Stimulated activated CD8-positive, alpha-beta memory T cell treated with anti-CD3 and anti-CD28 coated beads, Interleukin-2, amount 100 ng/mL, for 1 hour (primary cell): ENCODE results near the gene COL17A1.

ENCODE experiments used
- DNase-seq, 2 donors: peaks; one replicate each; pipeline ENCODE4 v3.0.0-alpha.2; 2020; ENCODE audit warnings: low read depth in 2 of 2

Gene COL17A1

DNA sequence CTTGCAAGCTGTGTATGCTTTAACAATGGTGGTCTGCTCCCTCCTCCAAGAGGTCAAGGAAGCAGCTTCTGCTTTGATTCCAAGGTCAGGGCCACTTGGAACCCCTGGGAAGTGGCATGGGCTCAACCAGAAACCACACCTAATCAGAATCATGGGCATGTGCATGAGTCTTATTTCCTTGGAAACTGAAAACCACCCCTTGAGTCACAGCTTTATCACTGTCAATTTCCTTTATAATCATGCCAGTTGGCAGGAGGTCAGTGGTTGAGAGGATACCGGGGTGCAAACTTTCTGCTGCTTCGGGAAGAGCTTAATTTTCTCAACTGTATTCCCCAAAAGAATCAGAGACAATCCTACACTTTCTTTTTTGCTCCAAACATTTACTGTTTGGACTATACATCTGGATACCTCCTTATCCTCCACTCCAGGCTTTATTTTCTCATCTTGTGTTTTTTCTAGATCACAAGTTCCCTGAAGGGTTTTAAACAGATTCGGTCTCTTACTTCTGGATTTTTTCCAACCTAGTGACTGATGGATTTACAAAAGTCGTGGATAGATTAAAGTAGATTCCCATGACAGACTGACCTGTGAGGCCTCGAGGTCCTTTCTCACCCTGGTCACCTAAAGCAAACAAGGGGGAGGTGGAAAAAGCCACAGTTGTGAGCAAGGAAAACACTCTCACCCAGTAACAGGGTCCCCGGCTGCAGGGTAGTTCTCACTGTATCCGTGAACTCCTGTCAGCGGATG is 36.0 kb downstream of the COL17A1 start:
- no peak for DNase-seq

DNA sequence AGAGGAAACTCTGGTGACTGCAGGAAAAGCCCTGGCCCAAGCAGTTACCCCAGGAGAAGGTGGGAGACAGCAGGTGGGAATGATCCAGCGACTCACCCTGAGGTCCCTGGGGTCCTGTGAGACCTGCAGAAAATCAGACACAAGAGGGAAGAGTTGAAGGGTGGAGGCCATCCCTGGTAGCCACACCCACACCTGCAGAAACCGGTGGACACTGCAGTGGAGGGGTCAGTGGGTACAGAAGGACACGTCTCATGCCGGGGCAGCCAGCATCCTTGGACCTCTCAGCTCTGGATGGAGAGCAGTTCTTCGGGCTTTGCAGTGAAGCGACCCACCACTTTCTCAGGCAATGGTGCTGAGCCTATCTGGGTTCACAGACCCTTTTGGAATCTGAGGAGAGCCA is 39.0 kb downstream of the COL17A1 start:
- no peak for DNase-seq

DNA sequence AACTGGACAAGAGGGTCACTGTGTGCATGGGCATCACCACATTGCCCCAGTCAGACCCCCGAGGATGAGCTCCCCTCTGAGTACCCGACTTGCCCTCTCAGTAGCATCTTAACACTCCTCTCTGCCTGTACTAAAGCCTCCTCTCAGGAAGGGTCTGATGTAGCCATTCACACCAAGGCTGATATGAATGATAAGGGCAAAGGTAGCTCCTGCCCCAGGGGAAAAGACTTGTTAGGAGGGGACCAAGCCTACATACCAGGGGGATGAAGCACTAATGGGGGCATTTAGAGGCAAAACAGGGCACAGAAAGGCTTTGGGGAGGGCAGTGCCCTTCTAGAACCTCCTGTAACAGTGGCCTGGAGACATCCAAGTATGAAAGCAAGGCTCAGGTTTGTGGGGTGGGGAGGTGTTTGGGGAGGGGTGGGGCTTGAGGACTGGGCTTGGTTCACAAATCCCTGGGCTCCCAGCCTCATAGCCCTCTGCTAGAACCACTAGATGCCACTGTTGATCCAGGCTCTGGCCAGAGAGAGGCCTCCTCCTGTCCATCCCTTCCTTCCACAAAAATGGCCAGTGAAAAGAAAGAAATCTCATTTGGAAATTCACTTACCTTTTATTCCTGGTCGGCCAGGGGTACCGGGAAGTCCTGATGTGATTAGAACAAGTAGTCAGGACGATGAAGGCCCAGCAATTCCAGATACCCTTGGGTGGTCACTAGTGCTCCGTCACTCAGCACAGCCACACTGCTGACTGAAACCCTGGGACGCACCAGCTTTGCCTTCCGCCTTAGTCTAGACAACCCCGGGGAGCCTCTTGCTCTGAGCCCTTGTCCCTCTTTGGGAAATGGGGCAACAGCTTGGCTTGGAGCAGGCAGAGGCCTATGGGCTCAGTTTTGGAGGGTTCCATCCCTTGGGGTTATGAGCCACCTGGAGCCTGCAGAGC is 40.3 kb downstream of the COL17A1 start:
- no peak for DNase-seq

DNA sequence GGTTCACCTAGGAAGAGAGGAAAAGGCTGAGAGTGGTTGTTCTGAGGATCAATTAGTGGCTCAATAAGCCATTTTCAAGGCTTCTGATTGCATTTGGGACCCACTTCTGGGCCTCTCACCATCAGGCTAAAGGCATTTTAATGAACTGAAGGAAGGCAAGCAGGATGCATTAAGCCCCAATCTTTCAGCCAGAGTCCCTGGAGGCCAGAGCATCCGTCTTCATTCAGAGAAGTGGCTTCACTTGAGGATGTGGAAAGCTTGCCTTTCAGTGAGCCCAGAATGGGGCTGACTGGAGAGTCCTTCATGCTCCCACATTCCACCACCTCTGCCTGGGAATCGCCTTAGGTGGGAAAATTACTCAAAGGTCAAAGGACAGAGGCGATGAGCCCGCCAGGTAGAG is 41.8 kb downstream of the COL17A1 start:
- no peak for DNase-seq

DNA sequence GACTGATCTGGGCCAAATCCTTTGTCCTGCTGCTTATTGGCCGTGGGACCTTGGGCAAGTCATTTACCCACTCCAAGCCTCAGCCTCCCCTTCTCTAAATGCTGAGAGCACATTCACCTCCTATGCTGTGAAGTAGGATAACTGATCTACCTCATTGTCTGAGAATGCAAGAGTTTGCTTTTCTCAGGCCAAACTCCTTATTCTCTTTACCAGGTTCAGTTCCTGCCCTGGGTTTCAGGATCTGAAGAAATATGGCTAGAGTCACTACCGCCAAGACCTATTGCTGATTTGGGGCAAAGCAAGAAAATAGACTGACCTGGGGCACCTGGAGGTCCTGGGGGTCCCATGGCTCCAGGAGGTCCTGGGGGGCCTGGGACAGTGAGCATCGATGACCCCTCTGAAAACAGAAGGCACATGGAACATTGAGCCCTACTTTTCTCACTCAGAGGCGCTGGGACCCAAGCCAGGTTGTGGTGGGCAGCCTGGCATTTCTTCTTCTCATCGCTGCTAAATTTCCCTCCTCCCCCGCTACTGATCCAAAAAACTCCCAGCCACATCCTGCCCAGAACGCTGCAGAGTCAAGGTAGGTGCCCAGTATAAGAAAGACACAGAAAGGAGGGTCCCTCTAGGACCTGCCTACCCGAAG is 42.4 kb downstream of the COL17A1 start:
- no peak for DNase-seq

DNA sequence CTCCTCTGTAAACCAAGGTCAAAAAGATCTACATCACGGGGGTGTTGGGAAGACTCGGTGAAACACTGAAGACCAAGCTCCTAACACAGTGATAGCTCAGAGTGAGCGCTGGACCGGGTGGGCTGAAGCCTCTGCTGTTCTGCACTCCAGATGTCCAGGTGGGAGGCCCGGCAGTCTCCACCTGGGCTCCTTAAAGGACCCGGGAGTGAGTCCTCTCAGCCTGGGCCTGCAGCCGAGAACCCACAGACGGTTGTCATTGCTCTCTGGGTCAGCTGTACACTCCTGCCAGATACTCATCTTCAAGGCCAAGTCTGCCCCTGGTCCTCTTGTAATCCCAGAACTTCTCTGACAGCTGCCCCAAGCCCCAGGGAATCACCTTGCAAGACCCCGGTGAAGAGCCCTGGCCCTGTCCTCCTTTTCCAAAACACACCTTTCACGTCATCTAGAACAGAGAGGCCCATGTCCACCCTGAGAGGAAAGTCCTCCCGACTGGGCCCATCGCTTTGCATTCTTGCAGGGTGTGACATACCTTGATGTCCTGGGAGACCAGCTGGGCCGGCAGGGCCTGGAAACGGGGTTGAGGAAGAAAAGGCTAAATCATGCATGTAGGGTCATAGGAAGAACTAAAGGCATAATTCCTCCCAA is 43.7 kb downstream of the COL17A1 start:
- no peak for DNase-seq

DNA sequence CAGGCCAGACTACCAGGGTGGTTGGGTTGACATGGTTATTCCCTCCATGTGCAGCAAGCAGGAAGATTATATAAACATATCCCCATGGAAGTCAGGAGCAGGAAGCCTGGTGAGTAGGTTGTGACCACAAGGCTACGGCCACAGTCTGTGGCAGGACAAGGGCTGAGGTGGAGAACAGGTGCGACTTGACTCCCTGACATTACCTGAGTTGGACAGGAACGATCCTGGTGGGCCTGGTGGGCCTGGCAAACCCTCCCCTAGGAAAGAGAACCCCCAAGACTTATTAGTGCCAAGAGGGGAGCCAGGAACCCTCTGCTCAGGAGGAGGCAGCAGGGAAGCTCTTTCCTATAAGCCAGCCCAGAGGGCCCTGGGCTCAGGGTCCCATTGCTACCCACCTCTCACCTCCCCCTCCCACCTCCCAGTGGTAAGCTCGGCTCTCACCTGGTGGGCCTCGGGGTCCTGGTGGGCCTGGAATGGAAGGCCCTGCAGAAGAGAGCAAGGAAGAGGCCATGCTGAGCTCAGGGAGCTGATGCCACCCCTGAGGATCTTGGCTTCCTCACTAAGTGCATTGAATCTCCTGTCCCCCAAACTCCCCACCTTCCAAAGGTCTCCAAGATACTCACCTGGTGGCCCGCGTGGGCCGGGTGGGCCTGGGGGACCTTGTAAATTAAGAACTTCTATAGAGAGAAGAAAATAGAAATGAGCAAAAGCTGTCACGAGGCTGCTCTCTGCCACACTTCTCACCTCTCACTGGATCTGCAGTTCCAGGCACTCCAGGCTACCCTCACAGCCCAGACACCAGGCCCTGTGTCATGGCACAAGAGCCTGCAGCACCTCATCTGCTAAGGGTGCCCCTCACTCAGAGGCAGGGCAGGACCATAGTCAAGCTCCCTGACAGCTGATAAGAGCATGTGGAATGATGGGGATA is 44.6 kb downstream of the COL17A1 start:
- no peak for DNase-seq

DNA sequence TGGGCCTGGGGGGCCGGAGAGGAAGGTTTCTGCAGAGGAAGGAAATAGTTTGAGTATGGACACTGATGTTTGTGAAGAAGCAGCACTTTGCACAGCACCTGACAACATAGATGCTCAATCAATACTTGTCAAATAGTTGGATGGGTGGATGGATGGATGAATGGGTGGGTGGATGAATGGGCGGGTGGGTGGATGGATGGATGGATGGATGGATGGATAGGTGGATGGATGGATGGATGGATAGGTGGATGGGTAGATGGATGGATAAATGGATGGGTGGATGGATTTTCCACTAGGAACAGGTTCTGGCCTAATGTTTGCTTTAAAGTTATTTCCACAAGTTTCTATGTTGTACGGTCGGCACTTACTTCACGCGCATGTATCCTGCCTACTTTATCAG is 45.3 kb downstream of the COL17A1 start:
- no peak for DNase-seq

DNA sequence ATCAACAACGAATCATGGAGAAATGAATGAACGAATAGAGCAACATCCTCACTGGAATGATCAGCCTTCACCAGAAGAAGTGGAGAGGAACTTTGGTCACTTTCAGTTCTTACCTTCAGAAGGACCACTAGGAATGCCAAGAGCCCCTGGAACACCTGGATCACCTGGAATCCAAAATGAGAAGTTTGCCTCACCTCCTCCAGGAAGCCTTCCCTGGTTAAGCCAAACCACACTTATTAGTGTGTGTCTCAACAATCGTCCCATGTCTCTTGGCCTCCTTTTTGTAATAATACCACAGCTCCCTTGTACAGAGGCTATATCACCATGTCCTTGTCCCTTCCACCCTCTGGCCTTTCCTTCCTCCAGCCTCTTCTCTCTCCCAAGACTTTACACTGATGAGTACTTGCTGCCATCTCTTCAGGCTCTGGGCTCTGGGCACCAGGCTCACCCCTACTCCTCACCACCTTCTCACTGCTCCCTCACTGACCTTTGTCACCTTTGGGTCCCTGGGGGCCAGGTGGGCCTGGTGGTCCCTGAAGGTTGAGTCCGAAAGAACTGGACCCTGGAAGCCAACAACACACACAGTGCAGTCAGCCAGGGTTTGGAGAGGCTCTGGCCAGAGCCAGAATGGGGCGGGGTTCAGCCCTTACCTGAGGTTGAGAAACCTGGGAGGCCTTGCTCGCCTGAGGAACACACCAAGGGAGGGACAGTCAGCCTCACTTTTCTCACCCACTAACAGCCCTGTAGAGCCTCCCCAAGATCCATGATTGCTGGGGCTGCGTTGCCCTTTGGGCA is 46.5 kb downstream of the COL17A1 start:
- no peak for DNase-seq

DNA sequence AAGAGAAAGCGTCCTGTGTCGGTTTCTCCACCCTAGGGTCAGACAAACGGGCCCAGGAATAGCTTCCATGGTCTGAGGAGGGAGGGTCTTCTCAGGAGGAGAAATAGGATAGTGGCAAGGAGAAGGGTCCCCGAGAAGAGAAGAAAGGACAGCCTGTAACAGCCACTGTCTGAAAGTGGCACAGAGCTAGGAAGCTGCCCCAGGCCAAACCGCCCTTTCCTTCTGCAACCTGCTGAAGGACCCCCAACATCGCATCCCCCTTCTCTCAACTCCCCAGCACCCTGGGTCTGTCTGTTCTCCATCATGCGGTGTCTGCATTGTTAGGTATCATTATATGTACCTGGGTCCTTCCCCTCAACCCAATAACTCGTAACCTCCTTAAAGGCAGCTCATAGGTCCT is 47.1 kb downstream of the COL17A1 start:
- DNase-seq, result no peak

DNA sequence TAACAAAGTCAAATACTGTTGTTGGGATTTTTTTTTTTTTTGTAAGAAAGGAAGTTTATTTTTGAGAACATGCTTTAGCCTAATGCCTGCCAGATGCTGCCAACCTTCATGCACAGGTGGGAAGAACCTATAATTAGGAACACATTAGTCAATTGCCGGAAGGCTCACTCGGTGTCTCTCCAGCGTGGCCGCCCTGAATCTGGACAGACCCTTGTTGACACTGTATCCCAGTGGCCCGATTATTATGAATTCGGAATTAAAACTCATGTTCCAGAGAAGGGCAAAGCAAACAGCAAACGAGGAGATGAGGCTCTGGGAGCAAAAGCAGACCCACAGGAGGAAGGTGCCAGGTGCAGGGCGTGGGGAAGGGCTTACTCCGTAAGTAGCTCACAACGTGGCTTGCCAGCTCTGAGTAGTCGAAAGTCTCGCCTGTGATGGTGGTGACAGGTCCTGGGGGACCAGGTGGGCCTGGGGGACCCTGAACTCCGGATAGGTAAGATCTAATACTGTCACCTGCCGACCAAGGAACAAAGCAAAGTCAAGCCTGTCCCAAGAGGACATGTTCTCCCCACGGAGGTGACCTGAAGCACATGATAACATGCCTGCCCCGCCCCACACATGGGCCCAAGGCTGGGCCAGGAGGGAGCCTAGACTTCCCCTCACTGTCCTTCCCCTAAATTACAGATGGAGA is 48.3 kb downstream of the COL17A1 start:
- DNase-seq, result no peak

DNA sequence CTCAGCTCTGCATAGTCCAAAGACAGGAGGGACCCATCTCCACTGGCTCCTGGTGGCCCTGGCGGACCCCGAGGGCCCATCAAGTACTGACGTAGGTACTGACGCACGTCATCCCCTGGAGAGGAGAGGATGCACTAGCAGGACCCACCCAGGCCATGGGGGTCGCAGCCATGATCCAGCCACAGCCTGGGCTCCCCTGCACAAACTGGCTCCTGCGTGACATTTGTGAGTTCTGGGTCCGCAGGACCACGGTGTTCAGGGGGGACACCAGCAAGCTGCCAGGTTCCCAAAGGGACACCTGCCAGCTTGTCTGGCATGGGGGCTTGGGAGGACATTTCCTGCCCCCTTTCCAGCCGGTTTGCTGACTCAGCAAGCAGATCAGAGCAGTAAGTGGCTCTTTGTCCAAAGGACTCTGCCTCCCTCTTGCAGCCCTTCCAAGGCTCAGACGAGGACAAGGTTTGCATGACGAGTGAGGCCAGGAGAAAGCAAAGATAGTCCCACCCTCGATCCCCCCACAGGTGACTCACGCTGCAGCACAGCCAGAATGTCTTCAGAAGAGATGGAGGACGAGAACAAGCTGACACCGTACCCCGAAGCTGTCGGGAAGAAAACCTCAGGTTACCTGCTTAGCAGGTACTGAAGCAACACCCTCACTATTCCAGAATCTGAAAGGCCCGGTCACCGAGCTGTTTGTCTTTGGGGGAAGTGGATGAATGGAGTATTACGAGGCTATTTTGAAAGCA is 49.0 kb downstream of the COL17A1 start:
- no peak for DNase-seq

DNA sequence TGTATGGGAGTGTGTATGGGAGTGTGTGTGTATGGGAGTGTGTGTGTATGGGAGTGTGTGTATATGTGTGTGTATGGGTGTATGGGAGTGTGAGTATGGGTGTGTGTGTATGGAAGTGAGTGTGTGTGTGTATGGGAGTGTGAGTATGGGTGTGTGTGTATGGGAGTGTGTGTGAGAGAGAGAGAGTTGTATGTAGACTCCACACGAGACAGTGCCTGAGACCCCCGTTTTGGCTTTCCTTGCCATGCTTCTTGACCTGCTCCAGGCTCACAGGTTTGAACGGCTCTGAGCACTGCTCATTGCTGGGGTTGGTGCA is 49.7 kb downstream of the COL17A1 start:
- no peak for DNase-seq

DNA sequence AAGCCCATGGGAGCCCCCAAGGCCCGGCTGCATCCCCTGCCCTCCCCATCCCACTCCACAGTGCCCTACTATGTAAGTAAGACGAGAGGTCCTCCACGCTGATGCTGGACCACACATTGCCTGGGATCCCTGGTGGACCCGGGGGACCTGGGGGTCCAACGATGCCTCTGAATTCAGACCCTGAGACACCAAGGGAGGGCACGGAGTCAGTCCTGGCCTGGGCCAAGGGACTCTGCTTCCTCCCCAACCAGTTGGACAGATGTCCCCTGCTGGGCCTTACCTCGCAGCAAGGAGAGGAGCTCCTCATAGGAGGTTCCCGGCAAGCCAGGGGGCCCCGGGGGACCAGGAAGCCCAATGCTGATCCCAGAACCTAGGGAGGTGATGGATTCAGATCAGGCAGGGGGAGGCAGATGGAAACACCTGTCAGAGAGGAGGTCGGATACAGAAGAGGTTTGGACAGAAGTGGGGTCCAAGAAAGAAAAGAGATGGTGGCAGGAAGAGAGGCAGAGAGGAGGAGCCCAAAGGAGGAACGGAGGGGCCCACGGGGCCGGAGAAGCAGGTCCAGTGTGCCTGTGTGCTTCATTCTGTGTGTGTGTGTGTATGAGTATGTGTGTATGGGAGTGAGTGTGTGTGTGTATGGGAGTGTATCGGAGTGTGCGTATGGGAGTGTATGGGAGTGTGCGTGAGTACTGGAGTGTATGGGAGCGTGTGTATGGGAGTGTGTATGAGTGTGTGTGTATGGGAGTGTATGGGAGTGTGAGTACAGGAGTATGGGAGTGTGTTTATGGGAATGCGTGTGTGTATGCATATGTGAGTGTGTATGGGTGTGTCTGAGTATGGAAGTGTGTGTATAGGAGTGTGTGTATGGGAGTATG is 50.2 kb downstream of the COL17A1 start:
- DNase-seq, result no peak

DNA sequence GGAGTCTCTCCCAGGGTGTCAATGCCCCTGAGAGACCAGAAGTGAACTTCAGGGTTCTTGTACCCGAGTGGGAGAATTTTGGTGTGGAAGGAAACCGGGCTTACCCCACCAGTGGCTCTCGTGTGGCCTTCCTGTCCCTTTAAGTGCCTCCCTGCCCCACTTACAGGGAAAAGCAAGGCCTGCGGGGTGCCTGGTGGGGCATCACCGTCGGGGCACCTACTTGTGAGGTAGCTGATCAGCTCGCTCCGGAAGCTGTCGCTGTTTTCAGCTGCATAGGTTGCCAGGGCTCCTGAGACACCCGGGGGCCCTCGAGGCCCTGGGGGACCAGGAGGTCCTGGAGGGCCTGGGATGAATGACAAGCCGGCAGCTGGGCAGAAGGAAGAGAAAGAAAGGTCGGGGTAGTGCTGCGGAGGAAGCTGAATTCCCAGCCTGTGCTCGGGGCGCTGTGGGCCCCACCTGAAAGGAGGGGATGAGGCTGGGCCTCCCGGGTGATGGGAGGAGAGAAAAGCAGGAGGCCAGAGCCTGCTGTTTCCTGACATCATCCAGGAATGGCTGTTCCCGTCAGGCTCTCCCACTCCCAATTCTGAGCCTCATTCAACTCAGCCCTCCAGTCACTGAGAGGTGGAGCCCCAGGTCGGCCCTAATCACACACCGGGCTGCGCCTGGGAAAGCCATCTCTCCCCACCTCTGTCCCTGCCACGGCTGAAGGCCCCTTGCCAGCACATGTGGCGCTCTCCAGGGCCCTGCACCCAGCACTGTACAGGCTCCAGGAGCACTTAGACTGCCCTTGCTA is 51.1 kb downstream of the COL17A1 start:
- no peak for DNase-seq

DNA sequence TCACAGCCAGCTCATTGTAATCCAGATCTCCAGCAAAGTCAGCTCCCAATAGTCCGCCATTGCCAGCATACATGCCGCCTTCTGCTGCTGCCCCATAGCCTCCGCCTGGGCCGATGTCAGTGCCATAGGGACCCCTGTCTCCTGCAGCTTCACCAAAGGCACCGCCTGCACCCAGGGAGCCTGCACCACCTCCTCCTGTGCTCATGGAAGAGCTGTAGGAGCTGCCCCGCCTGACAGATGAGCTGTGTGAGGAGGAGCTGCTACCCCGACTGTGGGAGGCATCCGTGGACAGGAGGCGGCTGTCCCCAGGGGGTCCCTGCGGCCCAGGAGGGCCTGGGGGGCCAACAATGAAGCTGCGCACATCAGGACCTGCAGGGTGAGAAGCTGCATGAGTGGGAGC is 51.7 kb downstream of the COL17A1 start:
- DNase-seq, result no peak

DNA sequence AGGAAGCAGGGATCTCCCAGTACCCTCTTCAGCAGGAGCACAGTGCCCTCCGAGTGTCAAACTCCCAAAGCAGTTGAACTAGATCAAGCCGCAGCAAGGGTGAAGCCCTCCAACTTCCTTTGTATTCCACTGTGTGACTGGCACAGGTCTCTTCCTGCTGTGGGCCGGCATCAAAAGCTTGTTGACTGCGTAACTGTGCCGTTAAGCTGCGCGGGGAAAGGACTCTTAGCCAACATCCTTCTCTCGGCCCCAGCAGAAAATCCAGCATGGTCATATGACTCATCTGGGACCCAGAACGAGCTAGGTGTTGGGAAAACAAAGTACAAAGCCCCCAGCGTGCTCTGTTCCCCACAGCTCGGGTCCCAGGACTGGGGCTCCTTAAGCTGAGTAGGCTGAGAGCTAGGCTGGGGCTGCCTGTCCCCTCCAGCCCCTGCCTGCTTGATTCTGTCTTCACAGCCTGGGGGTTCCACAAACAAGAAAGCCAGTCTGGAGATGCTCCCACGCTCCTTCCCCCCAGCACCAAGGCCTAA is 52.2 kb downstream of the COL17A1 start:
- DNase-seq, result no peak
